Ovary (tissue), 9 donors: ENCODE data around the gene ENOX1. TPM values are rescaled to one million over a fixed set of nuclear protein-coding genes. Genes with fewer than 3 reads are reported as not detected.

Source experiments
- DNase-seq, 5 donors: peaks; one replicate each; pipeline ENCODE4 v3.0.0-alpha.2; 2019 to 2020
- H3K27ac ChIP-seq, 2 donors: fragments of 200-600 bp; one replicate each; pipeline versions ENCODE4 v1.5.1 to v1.8.0; 2019 to 2022
- H3K27me3 ChIP-seq: fragments of 200-600 bp; one replicate; pipeline ENCODE4 v1.8.0; 2022
- H3K36me3 ChIP-seq: fragments of 200-600 bp; sonication (generic); one replicate; pipeline ENCODE4 v1.5.1; 2019
- H3K4me1 ChIP-seq: one replicate; pipeline ENCODE4 v1.8.1; 2013; ENCODE audit warnings: mild to moderate bottlenecking, moderate library complexity; ENCODE audit not compliant: insufficient read depth
- H3K4me3 ChIP-seq: fragments of 200-600 bp; sonication (generic); one replicate; pipeline ENCODE4 v1.5.1; 2017
- H3K9me3 ChIP-seq, 2 donors: fragments of 200-600 bp in 1 of 2; sonication (generic) in 1 of 2; one replicate each; pipeline versions ENCODE4 v1.5.1 to v1.8.1; 2013 to 2019; ENCODE audit warnings: mild to moderate bottlenecking in 1 of 2, moderate library complexity in 1 of 2
- EP300 ChIP-seq: sonication (generic); formaldehyde crosslinking; IDR thresholded peaks from one replicate; pipeline ENCODE4 v1.6.1; 2017; ENCODE audit warnings: antibody characterized with exemption
- POLR2A ChIP-seq: fragments of 450-650 bp; IDR thresholded peaks from one replicate; pipeline ENCODE4 v1.6.1; 2017; ENCODE audit warnings: antibody characterized with exemption, mild to moderate bottlenecking, moderate library complexity
- WGBS, 3 donors: extraction: QIAGEN DNeasy Blood & Tissue Kit in 1 of 3; methylation state at CpG; one replicate each; pipeline versions ENCODE4 v1.1.5 to v1.1.7; 2013 to 2017; 5-methylcytosine and 5-hydroxymethylcytosine counted together
- intact Hi-C, 4 donors: fragments of 100-400 bp; cut with DNase I; formaldehyde crosslinking; loops; one replicate each; pipeline versions ENCODE4 v1.11.0 to v1.15.1; 2022 to 2023
- polyA plus RNA-seq, 2 donors: library from polyadenylated mRNA; stranded (reverse); fragments of 200-250 nt in 1 of 2; fragments of 350-450 nt in 1 of 2; fragmentation: Illumina TruSeq in 1 of 2; extraction: RNeasy Lipid Tissue Mini Kit (QIAGEN cat#74804) in 1 of 2; gene quantifications; one replicate each; pipeline ENCODE4 v1.2.3, GENCODE V29; 2013 to 2014
- total RNA-seq, 7 donors: library from RNA; depleted of rRNA in 2 of 7; stranded (reverse); fragments of >200 nt in 2 of 7; fragmentation: NEBNext Ultra II Directional in 3 of 7; extraction: Animal tissue kit (Norgen Biotek cat#: 25700) in 3 of 7; gene quantifications; one replicate each; pipeline versions ENCODE4 v1.1.0 to v1.2.4, GENCODE V29; 2016 to 2023
- TF ChIP-seq, protein P1 (sequence below), 3 donors: fragments of 450-650 bp in 2 of 3; fragments of 200-600 bp in 1 of 3; IDR thresholded peaks; one replicate each; pipeline versions ENCODE4 v1.5.1 to v1.8.0; 2016 to 2022; ENCODE audit warnings: antibody characterized with exemption in 3 of 3, mild to moderate bottlenecking in 1 of 3
- donor health status: DM: no; HTN: no; CAD: no; lungs with moderate emphysema.
- donor health status: DM: no; HTN: no; CAD: no.
- donor health status: Bipolar disorder and iron deficiency.
- donor health status: DM: yes; HTN: yes; CAD: no.
- donor health status: DM: no; HTN: no; CAD: no.
- donor health status: DM: yes; HTN: yes; CAD: no.

ENOX1 gene
- total and polyA plus RNA-seq, 9 donors: 3.6 to 17.5 (median 7.8) TPM

- H3K4me1 ChIP-seq: no peaks in the 10 kb centered on the region
- H3K4me3 ChIP-seq: no peak overlapping the region
- no peak overlapping the region for H3K27ac ChIP-seq
- intact Hi-C loops: no loop called here
- no peaks in the 10 kb centered on the region for H3K27me3 ChIP-seq
- 73 to 80% (median 76%) methylated on average over 3 of the region's 3 CpGs for WGBS, 3 donors
- DNase-seq: no peak
- H3K36me3 ChIP-seq: no peaks in the 10 kb centered on the region
- no peaks in the 10 kb centered on the region for H3K9me3 ChIP-seq
- TF ChIP-seq POLR2A (no peak), EP300 (no peak)
- TF ChIP-seq, protein P1, sequence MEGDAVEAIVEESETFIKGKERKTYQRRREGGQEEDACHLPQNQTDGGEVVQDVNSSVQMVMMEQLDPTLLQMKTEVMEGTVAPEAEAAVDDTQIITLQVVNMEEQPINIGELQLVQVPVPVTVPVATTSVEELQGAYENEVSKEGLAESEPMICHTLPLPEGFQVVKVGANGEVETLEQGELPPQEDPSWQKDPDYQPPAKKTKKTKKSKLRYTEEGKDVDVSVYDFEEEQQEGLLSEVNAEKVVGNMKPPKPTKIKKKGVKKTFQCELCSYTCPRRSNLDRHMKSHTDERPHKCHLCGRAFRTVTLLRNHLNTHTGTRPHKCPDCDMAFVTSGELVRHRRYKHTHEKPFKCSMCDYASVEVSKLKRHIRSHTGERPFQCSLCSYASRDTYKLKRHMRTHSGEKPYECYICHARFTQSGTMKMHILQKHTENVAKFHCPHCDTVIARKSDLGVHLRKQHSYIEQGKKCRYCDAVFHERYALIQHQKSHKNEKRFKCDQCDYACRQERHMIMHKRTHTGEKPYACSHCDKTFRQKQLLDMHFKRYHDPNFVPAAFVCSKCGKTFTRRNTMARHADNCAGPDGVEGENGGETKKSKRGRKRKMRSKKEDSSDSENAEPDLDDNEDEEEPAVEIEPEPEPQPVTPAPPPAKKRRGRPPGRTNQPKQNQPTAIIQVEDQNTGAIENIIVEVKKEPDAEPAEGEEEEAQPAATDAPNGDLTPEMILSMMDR (IDR thresholded peaks at IDR 0.05): no peak
These were observed 352.6 kb downstream of the ENOX1 start for GRCh38 chr13:43434191-43434590.

DNA sequence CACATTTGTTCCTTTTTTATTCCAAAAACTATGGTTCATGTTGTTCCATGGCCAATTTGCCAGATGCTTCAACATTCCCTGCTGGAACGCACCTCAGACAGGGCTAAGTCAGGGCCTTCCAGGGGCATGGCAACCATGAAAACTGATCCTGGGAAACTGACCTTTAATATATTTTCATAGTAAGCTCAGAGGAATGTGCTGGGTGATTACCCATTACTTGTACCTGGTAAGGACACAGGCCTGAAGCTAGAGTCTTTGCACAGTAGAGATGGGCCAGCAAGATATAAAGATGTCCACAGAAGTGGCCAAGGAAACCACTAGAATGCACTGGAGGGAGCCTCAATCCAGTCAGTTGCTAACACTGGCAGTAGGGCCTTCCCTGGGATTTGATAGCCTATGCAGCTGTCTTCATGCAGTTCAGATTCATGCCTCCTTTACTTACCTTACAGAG lies 353.1 kb downstream of the ENOX1 start:
- Histone ChIP-seq H3K27me3 (no peaks in the 10 kb centered on the region), H3K4me3 (no peak overlapping the region), H3K27ac (no peak overlapping the region), H3K9me3 (no peaks in the 10 kb centered on the region), H3K4me1 (no peaks in the 10 kb centered on the region), H3K36me3 (no peaks in the 10 kb centered on the region)
- DNase-seq: no peak
- TF ChIP-seq EP300: no peak
- TF ChIP-seq, protein P1 (IDR thresholded peaks at IDR 0.05): no peak
- no peak for TF ChIP-seq POLR2A
- intact Hi-C loops: no loop called here
- 40 to 89% (median 67%) methylated on average over 1 of the region's 1 CpG for WGBS, 3 donors

GRCh38 chr13:43432958-43433357 lies 353.8 kb downstream of the ENOX1 start:
- H3K4me3 ChIP-seq: no peak overlapping the region
- DNase-seq: no peak
- no peaks in the 10 kb centered on the region for H3K36me3 ChIP-seq
- H3K27ac ChIP-seq: no peak overlapping the region
- H3K27me3 ChIP-seq: no peaks in the 10 kb centered on the region
- H3K4me1 ChIP-seq: no peaks in the 10 kb centered on the region
- 80 to 82% (median 82%) methylated on average over 5 of the region's 5 CpGs for WGBS, 3 donors
- intact Hi-C loops: no loop called here
- TF ChIP-seq, protein P1 (IDR thresholded peaks at IDR 0.05): no peak
- no peak for TF ChIP-seq EP300
- no peak for TF ChIP-seq POLR2A
- no peaks in the 10 kb centered on the region for H3K9me3 ChIP-seq

DNA sequence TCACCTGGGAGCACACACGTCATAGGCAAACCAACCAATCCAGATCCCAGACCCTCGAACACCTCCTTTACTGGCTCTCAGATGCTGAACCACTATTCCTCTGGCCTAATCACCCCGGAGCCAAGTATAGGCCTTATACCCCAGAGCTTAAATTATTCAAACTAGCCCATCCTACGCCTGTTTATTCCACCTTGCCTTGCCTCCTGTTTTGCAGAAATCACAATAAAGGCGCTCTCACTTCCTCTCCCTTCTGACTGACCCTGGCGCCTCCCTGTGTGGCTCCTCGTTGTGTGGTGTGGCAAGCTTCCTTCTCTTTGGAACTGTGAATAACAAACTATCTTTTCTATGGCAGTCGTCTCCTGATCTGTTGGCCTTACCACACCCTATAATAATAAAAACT lies 354.9 kb downstream of the ENOX1 start:
- H3K27ac ChIP-seq: no peak overlapping the region
- no peak overlapping the region for H3K4me3 ChIP-seq
- intact Hi-C loops: no loop called here
- no peak for DNase-seq
- peaks cover 3% of the 10 kb centered on the region for H3K4me1 ChIP-seq
- no peaks in the 10 kb centered on the region for H3K9me3 ChIP-seq
- no peaks in the 10 kb centered on the region for H3K27me3 ChIP-seq
- TF ChIP-seq POLR2A: no peak
- TF ChIP-seq EP300: no peak
- TF ChIP-seq, protein P1 (IDR thresholded peaks at IDR 0.05): no peak
- WGBS, 3 donors: 89 to 91% (median 91%) methylated on average over 8 of the region's 8 CpGs
- H3K36me3 ChIP-seq: no peaks in the 10 kb centered on the region
